HG03432 (cell line): ENCODE data around the gene KRTAP5-1.
A peak's percentile ranks its signal among the peaks of the same experiment; 100 is the strongest.

Experiments used
- ATAC-seq: cut with Tn5 transposase; IDR thresholded peaks from one replicate; pipeline ENCODE4 v1.9.1; 2021; ENCODE audit warnings: mild to moderate bottlenecking, moderate library complexity; ENCODE audit not compliant: unreplicated experiment

The KRTAP5-1 gene

GRCh38 chr11:1572197-1573076 is 12.6 kb downstream of the KRTAP5-1 start, which contains the start of gene DUSP8:
Gene DUSP8 (minus strand): TSS chr11:1572271. CDS start chr11:1565826, 6,445 bp downstream.
- ATAC-seq, result peak; percentile 67

- no peak for ATAC-seq
These were observed 13.3 kb downstream of the KRTAP5-1 start for GRCh38 chr11:1571760-1572196.

GRCh38 chr11:1570896-1571759 is 14.0 kb downstream of the KRTAP5-1 start:
- ATAC-seq, result no peak

- ATAC-seq, result no peak
These were observed 14.6 kb downstream of the KRTAP5-1 start for GRCh38 chr11:1570531-1570895.

GRCh38 chr11:1570001-1570453 is 15.1 kb downstream of the KRTAP5-1 start:
- no peak for ATAC-seq

GRCh38 chr11:1569251-1569780 is 15.8 kb downstream of the KRTAP5-1 start:
- no peak for ATAC-seq

GRCh38 chr11:1568441-1568911 is 16.6 kb downstream of the KRTAP5-1 start:
- ATAC-seq, result no peak

- no peak for ATAC-seq
These were observed 17.4 kb downstream of the KRTAP5-1 start for GRCh38 chr11:1567721-1568100.

- no peak for ATAC-seq
These were observed 17.9 kb downstream of the KRTAP5-1 start for GRCh38 chr11:1567052-1567720.

- no peak for ATAC-seq
These were observed 18.6 kb downstream of the KRTAP5-1 start for GRCh38 chr11:1566381-1567051.

GRCh38 chr11:1565904-1566247 is 19.2 kb downstream of the KRTAP5-1 start:
- ATAC-seq, result no peak

GRCh38 chr11:1565173-1565903 is 19.7 kb downstream of the KRTAP5-1 start:
- ATAC-seq, result no peak

- ATAC-seq, result no peak
These were observed 20.4 kb downstream of the KRTAP5-1 start for GRCh38 chr11:1564535-1565172.

GRCh38 chr11:1563697-1564534 is 21.2 kb downstream of the KRTAP5-1 start:
- ATAC-seq, result no peak

- no peak for ATAC-seq
These were observed 21.9 kb downstream of the KRTAP5-1 start for GRCh38 chr11:1563149-1563638.

- no peak for ATAC-seq
These were observed 22.5 kb downstream of the KRTAP5-1 start for GRCh38 chr11:1562469-1563148.

- no peak for ATAC-seq
These were observed 23.1 kb downstream of the KRTAP5-1 start for GRCh38 chr11:1561955-1562354.
